IMR-90 (cell line): Measurements from ENCODE around the gene C3orf70.

ENCODE experiments used
- CTCF ChIP-seq: conservative IDR thresholded peaks from 2 replicates; pipeline ENCODE4 v1.5.1; 2012; ENCODE audit warnings: mild to moderate bottlenecking, low read depth, low read length, improper control_type of control experiment
- POLR2A ChIP-seq: IDR thresholded peaks from 2 replicates; pipeline ENCODE4 v1.6.1; 2012; ENCODE audit warnings: mild to moderate bottlenecking, low read depth, low read length
- RFX5 ChIP-seq: IDR thresholded peaks from 2 replicates; pipeline ENCODE4 v1.8.0; 2012; ENCODE audit warnings: low read depth, mild to moderate bottlenecking, low read length, moderate library complexity

GRCh38 chr3:185137821-185138220, 15.0 kb downstream of the C3orf70 start:
- TF ChIP-seq CTCF, result no peak
- TF ChIP-seq POLR2A, result no peak
- no peak for TF ChIP-seq RFX5
